Stomach (tissue), 4 donors: ENCODE measurements around the gene OCSTAMP.
A peak's percentile ranks its signal among the peaks of the same experiment; 100 is the strongest.

Source experiments
- CTCF ChIP-seq, 7 experiments: fragments of 450-650 bp in 4 of 7; fragments of 200-600 bp in 3 of 7; sonication (generic) in 3 of 7; IDR thresholded peaks; one replicate each; pipeline ENCODE4 v1.5.1; 2016 to 2019; ENCODE audit warnings: antibody characterized with exemption in 7 of 7, control low read depth in 2 of 7, mild to moderate bottlenecking in 1 of 7
- EP300 ChIP-seq: sonication (generic); formaldehyde crosslinking; IDR thresholded peaks from one replicate; pipeline ENCODE4 v1.6.1; 2017; ENCODE audit warnings: antibody characterized with exemption
- POLR2A ChIP-seq, 4 donors: fragments of 450-650 bp; IDR thresholded peaks; one replicate each; pipeline ENCODE4 v1.6.1; 2016; ENCODE audit warnings: antibody characterized with exemption in 4 of 4, control low read depth in 2 of 4, mild to moderate bottlenecking in 1 of 4, moderate library complexity in 1 of 4
- POLR2AphosphoS5 ChIP-seq, 3 donors: sonication (generic); formaldehyde crosslinking; IDR thresholded peaks; one replicate each; pipeline ENCODE4 v1.6.1; 2016; ENCODE audit warnings: antibody characterized with exemption in 3 of 3

- TF ChIP-seq CTCF (IDR thresholded peaks at IDR 0.05) = no peak
- TF ChIP-seq POLR2AphosphoS5 (IDR thresholded peaks at IDR 0.05) = peak in 1 of 3 donors; percentile 52
- no peak for TF ChIP-seq POLR2A (IDR thresholded peaks at IDR 0.05)
- no peak for TF ChIP-seq EP300
These were observed 8.1 kb upstream of the OCSTAMP start for GRCh38 chr20:46558511-46558959.
